AG04450 (cell line): Measurements from ENCODE around the gene SS18. TPM values are rescaled to one million over a fixed set of nuclear protein-coding genes. Genes with fewer than 3 reads are reported as not detected.
A peak's percentile ranks its signal among the peaks of the same experiment; 100 is the strongest.
"Not testable (repeated sequence)": the region's sequence is repeated elsewhere in the genome, so short reads cannot be mapped to it uniquely, and the experiment has no call there.

Experiments
- CTCF ChIA-PET: fragments of 300-600, 350-600 bp; formaldehyde crosslinking; extraction: SDS; loops from one replicate; lab custom pipeline; 2022; ENCODE audit warnings: antibody characterized with exemption, inconsistent platforms; lab: Charles Lee
- POLR2A ChIA-PET: fragments of 350-600 bp; formaldehyde crosslinking; extraction: SDS; loops from one replicate; lab custom pipeline; 2021; ENCODE audit warnings: antibody characterized with exemption, inconsistent platforms; lab: Yijun Ruan, JAX
- DNase-seq: peaks from one replicate; pipeline ENCODE4 v3.0.0-alpha.2; 2011; ENCODE audit warnings: low read depth, low spot score
- H3K27ac ChIP-seq: one replicate; pipeline ENCODE4 v1.5.1; 2012; ENCODE audit warnings: low read depth, low read length, control low read depth
- H3K27me3 ChIP-seq: one replicate; pipeline ENCODE4 v1.6.0; 2012; ENCODE audit warnings: low read length; ENCODE audit not compliant: control insufficient read depth, insufficient read depth
- H3K4me3 ChIP-seq: 2 replicates; pipeline ENCODE4 v1.5.1; 2011; ENCODE audit warnings: mild to moderate bottlenecking, low read depth, low read length, control low read depth
- H3K9me3 ChIP-seq: 2 replicates; pipeline ENCODE4 v1.5.1; 2012; ENCODE audit warnings: low read length; ENCODE audit not compliant: control insufficient read depth, insufficient read depth
- CTCF ChIP-seq: IDR thresholded peaks from 2 replicates; pipeline ENCODE4 v1.5.1; 2011; ENCODE audit warnings: low read depth, low read length, control low read depth, inconsistent platforms
- polyA minus RNA-seq: library from RNA; depleted of rRNA, polyadenylated mRNA; stranded (reverse); fragments of >200 nt; gene quantifications from 2 replicates; pipeline ENCODE4 v1.2.3, GENCODE V29; 2011; rRNA and poly(A)+ RNA removed
- polyA plus RNA-seq: library from polyadenylated mRNA; depleted of rRNA; stranded (reverse); fragments of >200 nt; gene quantifications from 2 replicates; pipeline ENCODE4 v1.2.3, GENCODE V29; 2011; rRNA removed

Gene SS18
- 120 and 126 TPM in 2 replicates for polyA plus RNA-seq
- 263 and 299 TPM in 2 replicates for polyA minus RNA-seq

GRCh38 chr18:26090130-26091046 lies at the start of gene SS18:
SS18 (minus strand) TSS chr18:26090613; CDS start chr18:26090569, 44 bp downstream.
- Histone ChIP-seq H3K4me3 (peak within 1 kb of the TSS; percentile 87), H3K27me3 (no peaks in the 10 kb centered on the region), H3K27ac (peak within 1 kb of the TSS; percentile 97), H3K9me3 (no peaks in the 10 kb centered on the region)
- TF ChIP-seq CTCF: no peak
- ChIA-PET POLR2A (interaction anchor here (1.4 kb wide), 1 partner anchor 136 kb away, joined by 3 read pairs; the partner anchor contains the start of gene TAF4B), CTCF (no interaction called here)
- peak; percentile 82 for DNase-seq

GRCh38 chr18:26135548-26135947 lies 45.1 kb upstream of the SS18 start:
- H3K27me3 ChIP-seq: no peaks in the 10 kb centered on the region
- TF ChIP-seq CTCF: no peak
- POLR2A ChIA-PET: no interaction called here
- H3K4me3 ChIP-seq: no peak overlapping the region
- CTCF ChIA-PET: no interaction called here
- H3K27ac ChIP-seq: no peak overlapping the region
- DNase-seq: no peak
- H3K9me3 ChIP-seq: no peaks in the 10 kb centered on the region; the same call in 1 of the 2 replicates

GRCh38 chr18:26134107-26134506 lies 43.7 kb upstream of the SS18 start:
- H3K27ac ChIP-seq: no peak overlapping the region
- ChIA-PET POLR2A (no interaction called here), CTCF (no interaction called here)
- no peak overlapping the region for H3K4me3 ChIP-seq
- TF ChIP-seq CTCF: no peak
- no peaks in the 10 kb centered on the region for H3K27me3 ChIP-seq
- no peak for DNase-seq
- H3K9me3 ChIP-seq: no peaks in the 10 kb centered on the region; the same call in 1 of the 2 replicates

- H3K4me3 ChIP-seq: peak within 1 kb of the TSS; percentile 31
- H3K27ac ChIP-seq: no peak within 1 kb of the TSS
- no peaks in the 10 kb centered on the region for H3K27me3 ChIP-seq
- CTCF ChIA-PET: no interaction called here
- no peaks in the 10 kb centered on the region; the same call in 1 of the 2 replicates for H3K9me3 ChIP-seq
- POLR2A ChIA-PET: no interaction called here
- no peak for DNase-seq
- TF ChIP-seq CTCF: no peak
These were observed 43.2 kb upstream of the SS18 start, which contains the start of gene PSMA8 for GRCh38 chr18:26133652-26134051. PSMA8 (plus strand) TSS chr18:26133869; CDS start chr18:26133966, 97 bp downstream.

- H3K27ac ChIP-seq, H3K27me3 ChIP-seq, H3K4me3 ChIP-seq, H3K9me3 ChIP-seq, POLR2A ChIA-PET, DNase-seq, CTCF ChIA-PET: not testable (repeated sequence)
These were observed 37.8 kb upstream of the SS18 start for GRCh38 chr18:26128192-26128591.
